A549 (cell line): ENCODE results near the gene ZC3H10. TPM values are rescaled to one million over a fixed set of nuclear protein-coding genes. Genes with fewer than 3 reads are reported as not detected.
A peak's percentile ranks its signal among the peaks of the same experiment; 100 is the strongest.

ENCODE experiments used
- ATAC-seq, 2 experiments: fragments of 200-7000 bp in 1 of 2; fragments of >200 bp in 1 of 2; cut with Nextera tagmentation in 1 of 2; cut with Tn5 transposase in 1 of 2; 3 replicates each; pipeline versions ENCODE4 v1.8.0 to v1.9.1; 2018 to 2020; ENCODE audit warnings: mild to moderate bottlenecking in 1 of 2, moderate library complexity in 1 of 2
- CTCF ChIA-PET: fragments of 300-600 bp; sonication (Branson Sonifier 250); formaldehyde crosslinking; extraction: SDS; loops from one replicate; lab custom pipeline; 2021; ENCODE audit warnings: antibody characterized with exemption, inconsistent platforms; lab: Yijun Ruan, JAX
- POLR2A ChIA-PET: fragments of 350-600 bp; formaldehyde crosslinking; extraction: SDS; loops from one replicate; lab custom pipeline; 2021; ENCODE audit warnings: antibody characterized with exemption, inconsistent platforms; lab: Yijun Ruan, JAX
- DNase-seq, 2 experiments: peaks; one replicate each; pipeline versions ENCODE4 v3.0.0 to v3.0.0-alpha.2; 2011 to 2016; ENCODE audit warnings: low read depth in 1 of 2, low spot score in 1 of 2
- FAIRE-seq: peaks from 2 replicates; lab custom pipeline; 2011; peaks lifted over from hg19 to GRCh38; lab: Jason Lieb, UNC
- H3K27ac ChIP-seq, 2 experiments: fragments of >200 bp; sonication (Bioruptor Twin); formaldehyde crosslinking; 3 replicates each; pipeline ENCODE4 v1.5.1; 2016 to 2017
- H3K4me1 ChIP-seq: fragments of >200 bp; sonication (Bioruptor Twin); formaldehyde crosslinking; 3 replicates; pipeline ENCODE4 v1.6.1; 2016
- H3K4me2 ChIP-seq: fragments of >200 bp; sonication (Bioruptor Twin); formaldehyde crosslinking; 3 replicates; pipeline ENCODE4 v1.6.1; 2016
- H3K4me3 ChIP-seq: fragments of >200 bp; sonication (Bioruptor Twin); formaldehyde crosslinking; 3 replicates; pipeline ENCODE4 v1.5.1; 2016
- H3K9me3 ChIP-seq: fragments of >200 bp; sonication (Bioruptor Twin); formaldehyde crosslinking; 3 replicates; pipeline ENCODE4 v1.6.1; 2016
- ATOH8 ChIP-seq: fragments of 250-450 bp; sonication (Bioruptor Pico); IDR thresholded peaks from 2 replicates; pipeline ENCODE4 v1.5.0; 2020; ENCODE audit warnings: low read depth, mild to moderate bottlenecking, moderate library complexity
- BCL3 ChIP-seq: fragments of >200 bp; sonication (Bioruptor Twin); formaldehyde crosslinking; IDR thresholded peaks from 3 replicates; pipeline ENCODE4 v1.6.1; 2016
- CBX8 ChIP-seq: fragments of 200-600 bp; sonication (generic); IDR thresholded peaks from 2 replicates; pipeline ENCODE4 v1.6.1; 2016
- CEBPB ChIP-seq, 2 experiments: fragments of >200 bp in 1 of 2; sonication (Bioruptor Twin) in 1 of 2; formaldehyde crosslinking in 1 of 2; IDR thresholded peaks; 2 replicates each; pipeline ENCODE4 v1.6.1; 2012 to 2016
- CTCF ChIP-seq: fragments of >200 bp; sonication (Bioruptor Twin); formaldehyde crosslinking; IDR thresholded peaks from 3 replicates; pipeline ENCODE4 v1.5.1; 2016
- EHF ChIP-seq: fragments of 250-450 bp; sonication (Bioruptor Pico); IDR thresholded peaks from 2 replicates; pipeline ENCODE4 v1.5.0; 2020; ENCODE audit warnings: mild to moderate bottlenecking
- ELK1 ChIP-seq: fragments of 150-350 bp; IDR thresholded peaks from 2 replicates; pipeline ENCODE4 v1.6.1; 2014; ENCODE audit warnings: low read depth, mild to moderate bottlenecking, low read length
- ESRRA ChIP-seq: fragments of 150-350 bp; IDR thresholded peaks from 2 replicates; pipeline ENCODE4 v1.6.1; 2014; ENCODE audit warnings: mild to moderate bottlenecking, low read length, borderline replicate concordance
- FOXS1 ChIP-seq: fragments of 250-450 bp; sonication (Bioruptor Pico); IDR thresholded peaks from 2 replicates; pipeline ENCODE4 v1.5.0; 2020; ENCODE audit warnings: mild to moderate bottlenecking, moderate library complexity
- GATA3 ChIP-seq: IDR thresholded peaks from 2 replicates; pipeline ENCODE4 v1.6.1; 2012; ENCODE audit warnings: borderline replicate concordance
- HDAC2 ChIP-seq: fragments of 200-600 bp; sonication (generic); IDR thresholded peaks from 2 replicates; pipeline ENCODE4 v1.6.1; 2016
- HMGXB4 ChIP-seq: fragments of 250-450 bp; sonication (Bioruptor Pico); IDR thresholded peaks from 2 replicates; pipeline ENCODE4 v1.5.0; 2021; ENCODE audit warnings: mild to moderate bottlenecking, moderate library complexity, borderline replicate concordance
- JUN ChIP-seq, 2 experiments: fragments of >200 bp; sonication (Bioruptor Twin); formaldehyde crosslinking; IDR thresholded peaks; 2 replicates in 1 of 2; 3 replicates in 1 of 2; pipeline ENCODE4 v1.6.1; 2016 to 2017
- MAFK ChIP-seq: fragments of 450-650 bp; IDR thresholded peaks from 2 replicates; pipeline ENCODE4 v1.6.1; 2014; ENCODE audit not compliant: partially characterized antibody
- MAX ChIP-seq: IDR thresholded peaks from 2 replicates; pipeline ENCODE4 v1.6.1; 2012
- MAZ ChIP-seq: fragments of 150-350 bp; IDR thresholded peaks from 2 replicates; pipeline ENCODE4 v1.6.1; 2014; ENCODE audit warnings: antibody characterized with exemption, low read depth, low read length, borderline replicate concordance
- MYC ChIP-seq: IDR thresholded peaks from 2 replicates; pipeline ENCODE4 v1.6.1; 2012; ENCODE audit warnings: mild to moderate bottlenecking, inconsistent platforms, low read length, improper control_type of control experiment, borderline replicate concordance
- NFE2L2 ChIP-seq: fragments of 150-350 bp; conservative IDR thresholded peaks from 2 replicates; pipeline ENCODE4 v1.6.1; 2014; ENCODE audit warnings: low read length
- PBX3 ChIP-seq: IDR thresholded peaks from 2 replicates; pipeline ENCODE4 v1.6.1; 2012
- RAD21 ChIP-seq, 2 experiments: fragments of >200 bp in 1 of 2; sonication (Bioruptor Twin) in 1 of 2; formaldehyde crosslinking in 1 of 2; IDR thresholded peaks in 1 of 2; conservative IDR thresholded peaks in 1 of 2; 2 replicates in 1 of 2; 3 replicates in 1 of 2; pipeline ENCODE4 v1.6.1; 2012 to 2018; ENCODE audit warnings: inconsistent platforms in 1 of 2
- RARB ChIP-seq: fragments of 250-450 bp; sonication (Bioruptor Pico); IDR thresholded peaks from 2 replicates; pipeline ENCODE4 v1.8.0; 2021; ENCODE audit warnings: mild to moderate bottlenecking, moderate library complexity
- RFX5 ChIP-seq: fragments of 450-650 bp; IDR thresholded peaks from 2 replicates; pipeline ENCODE4 v1.7.1; 2014; ENCODE audit warnings: antibody characterized with exemption, mild to moderate bottlenecking, moderate library complexity
- USF2 ChIP-seq: fragments of 450-650 bp; IDR thresholded peaks from 2 replicates; pipeline ENCODE4 v1.6.1; 2014; ENCODE audit warnings: antibody characterized with exemption
- ZFP36 ChIP-seq: fragments of 450-650 bp; IDR thresholded peaks from 2 replicates; pipeline ENCODE4 v1.6.1; 2014; ENCODE audit warnings: borderline replicate concordance; ENCODE audit not compliant: partially characterized antibody
- ZNF302 ChIP-seq: fragments of 250-450 bp; sonication (Bioruptor Pico); IDR thresholded peaks from 2 replicates; pipeline ENCODE4 v1.9.0; 2021; ENCODE audit warnings: inconsistent platforms, mild to moderate bottlenecking, moderate library complexity
- WGBS: methylation state at CpG from one replicate; pipeline ENCODE4 v1.1.6; 2017; ENCODE audit errors: missing lambda C conversion rate; 5-methylcytosine and 5-hydroxymethylcytosine counted together
- polyA plus RNA-seq, 4 experiments: library from polyadenylated mRNA; depleted of rRNA in 3 of 4; stranded (reverse); fragments of >200 nt; fragmentation: RNase III in 1 of 4; extraction: RNeasy Plus Mini Kit Qiagen cat#74134 plus additional on column Dnase treatment in 1 of 4; gene quantifications; 2 replicates in 3 of 4; 3 replicates in 1 of 4; pipeline ENCODE4 v1.2.3, GENCODE V29; 2011 to 2017

ZC3H10 gene
- polyA plus RNA-seq, 2 of the 4 experiments (the other 2 are of a cell fraction): 2.1 to 3.2 TPM

GRCh38 chr12:56119361-56119796 lies 1.3 kb downstream of the ZC3H10 start (continued):
- no peak for TF ChIP-seq ELK1
- no peak for TF ChIP-seq EHF (CRISPR knock-in tag)
- TF ChIP-seq RAD21 (conservative IDR thresholded peaks at IDR 0.05 in 1 of 2, IDR thresholded peaks at IDR 0.05 in 1 of 2): peak; percentile 84 to 92
- TF ChIP-seq CBX8: no peak
- TF ChIP-seq CTCF: peak; percentile 80
- TF ChIP-seq CEBPB (IDR thresholded peaks at IDR 0.05): peak in 1 of 2 experiments; percentile 16; a peak in 1 of 4 replicates
- TF ChIP-seq MAX: peak; percentile 98
- TF ChIP-seq BCL3: no peak
- no peak for TF ChIP-seq GATA3
- no peak for TF ChIP-seq ZFP36
- TF ChIP-seq USF2: peak; percentile 60
- TF ChIP-seq HMGXB4: no peak
- no peak for TF ChIP-seq HDAC2
- TF ChIP-seq, all 56 proteins: peak for 7

GRCh38 chr12:56120158-56120846 lies 2.2 kb downstream of the ZC3H10 start:
- FAIRE-seq: no peak
- ChIA-PET POLR2A (interaction anchor here (3.4 to 5.5 kb wide), 3 partner anchors 8 to 69 kb away, joined by 36 to 77 read pairs (median 40); partner anchors contain the start of genes ESYT1, PA2G4 and SMARCC2), CTCF (interaction anchor here (0.5 to 15.7 kb wide), 37 partner anchors 7 to 381 kb away, joined by 3 to 204 read pairs (median 4); partner anchors contain the start of genes ANKRD52, COQ10A, ERBB3 and ESYT1)
- Histone ChIP-seq H3K4me2 (peak overlapping the region; percentile 95), H3K4me1 (peaks cover 16% of the 10 kb centered on the region), H3K27ac (peak overlapping the region; percentile 58 to 91; a peak in 4 of 6 replicates), H3K4me3 (no peak overlapping the region), H3K9me3 (no peaks in the 10 kb centered on the region)
- 92% methylated on average over 17 of the region's 17 CpGs for WGBS
- DNase-seq: no peak
- TF ChIP-seq MAFK (no peak), ESRRA (no peak), CEBPB (IDR thresholded peaks at IDR 0.05) (no peak), MYC (no peak), MAZ (no peak), CTCF (no peak), RFX5 (no peak), CBX8 (no peak), ATOH8 (no peak), RAD21 (conservative IDR thresholded peaks at IDR 0.05 in 1 of 2, IDR thresholded peaks at IDR 0.05 in 1 of 2) (no peak), RARB (no peak), FOXS1 (CRISPR knock-in tag) (no peak), NFE2L2 (no peak), ZNF302 (CRISPR knock-in tag) (no peak), PBX3 (no peak), JUN (IDR thresholded peaks at IDR 0.05) (no peak)
- no peak for ATAC-seq
